CD4-positive, CD25-positive, alpha-beta regulatory T cell (primary cell): ENCODE data around the gene RTL10. TPM values are rescaled to one million over a fixed set of nuclear protein-coding genes. Genes with fewer than 3 reads are reported as not detected.

ENCODE experiments used
- ATAC-seq, 2 donors: fragments of 150-1000 bp; cut with Tn5 transposase; one replicate each; pipeline ENCODE4 v1.10.0; 2021; ENCODE audit warnings: low read depth in 2 of 2, moderate number of reproducible peaks in 2 of 2, moderate library complexity in 1 of 2
- DNase-seq, 3 donors: peaks; one replicate each; pipeline versions ENCODE4 v3.0.0 to v3.0.0-alpha.2; 2012 to 2022; ENCODE audit warnings: mixed read lengths in 1 of 3
- H3K27ac ChIP-seq: one replicate; pipeline ENCODE4 v1.7.0; 2013; ENCODE audit warnings: mild to moderate bottlenecking, low read length; ENCODE audit not compliant: insufficient read depth, poor library complexity, severe bottlenecking
- H3K27me3 ChIP-seq: one replicate; pipeline ENCODE4 v1.7.0; 2013; ENCODE audit warnings: low read length; ENCODE audit not compliant: control insufficient read depth, insufficient read depth
- H3K36me3 ChIP-seq: one replicate; pipeline ENCODE4 v1.7.0; 2013; ENCODE audit warnings: mild to moderate bottlenecking, low read length, moderate library complexity; ENCODE audit not compliant: control insufficient read depth, insufficient read depth
- H3K4me1 ChIP-seq: 2 replicates; pipeline ENCODE4 v1.7.0; 2013; ENCODE audit warnings: mild to moderate bottlenecking, low read length; ENCODE audit not compliant: insufficient read depth, control insufficient read depth, poor library complexity, severe bottlenecking
- H3K4me3 ChIP-seq: one replicate; pipeline ENCODE4 v1.7.0; 2013; ENCODE audit warnings: low read depth, mild to moderate bottlenecking, low read length, moderate library complexity
- H3K9me3 ChIP-seq, 2 experiments: 1 replicate in 1 of 2; 2 replicates in 1 of 2; pipeline ENCODE4 v1.7.0; 2013; ENCODE audit warnings: low read length in 2 of 2, mild to moderate bottlenecking in 1 of 2, moderate library complexity in 1 of 2; ENCODE audit not compliant: control insufficient read depth in 2 of 2
- H3K27ac Mint-ChIP-seq, 3 donors: one replicate each; pipeline ENCODE4 v1.8.0; 2020 to 2022; ENCODE audit warnings: mild to moderate bottlenecking in 3 of 3, mixed read lengths in 3 of 3, moderate library complexity in 2 of 3
- H3K27me3 Mint-ChIP-seq: one replicate; pipeline ENCODE4 v1.8.0; 2022; ENCODE audit warnings: mild to moderate bottlenecking, mixed read lengths
- H3K36me3 Mint-ChIP-seq: one replicate; pipeline ENCODE4 v1.8.0; 2020; ENCODE audit warnings: mixed read lengths
- H3K4me1 Mint-ChIP-seq, 4 donors: one replicate each; pipeline ENCODE4 v1.8.0; 2020 to 2022; ENCODE audit warnings: mixed read lengths in 4 of 4, mild to moderate bottlenecking in 1 of 4
- H3K4me3 Mint-ChIP-seq, 4 donors: one replicate each; pipeline ENCODE4 v1.8.0; 2020 to 2022; ENCODE audit warnings: mild to moderate bottlenecking in 4 of 4, mixed read lengths in 4 of 4, moderate library complexity in 3 of 4
- H3K9me3 Mint-ChIP-seq, 7 donors: one replicate each; pipeline ENCODE4 v1.8.0; 2020 to 2022; ENCODE audit warnings: mixed read lengths in 7 of 7, mild to moderate bottlenecking in 3 of 7, moderate library complexity in 2 of 7
- polyA plus RNA-seq, 4 donors: library from polyadenylated mRNA; unstranded; fragments of 300-500 nt; fragmentation: Illumina TruSeq; gene quantifications; one replicate each; pipeline ENCODE4 v1.2.3, GENCODE V29; 2021
- total RNA-seq: library from RNA; stranded (reverse); gene quantifications from one replicate; pipeline ENCODE4 v1.2.3, GENCODE V29; 2022

RTL10 gene
- total and polyA plus RNA-seq, 5 donors from 2014 or later = 7.5 to 18.8 (median 12.2) TPM

GRCh38 chr22:19814428-19814827, 40.2 kb downstream of the RTL10 start:
- no peak for DNase-seq
- Histone ChIP-seq H3K4me3 (no peak overlapping the region), H3K27ac (no peak overlapping the region), H3K36me3 (peaks cover 4% of the 10 kb centered on the region), H3K9me3 (no peaks in the 10 kb centered on the region), H3K27me3 (no peaks in the 10 kb centered on the region), H3K4me1 (peaks cover 10% of the 10 kb centered on the region)
- ATAC-seq = no peak
- no peaks in the 10 kb centered on the region for H3K9me3 Mint-ChIP-seq
- H3K27me3 Mint-ChIP-seq = no peaks in the 10 kb centered on the region
- H3K4me3 Mint-ChIP-seq = no peak overlapping the region
- H3K27ac Mint-ChIP-seq = peak overlapping the region in 1 of 3 donors; percentile 55
- peaks cover 6% of the 10 kb centered on the region for H3K36me3 Mint-ChIP-seq
- H3K4me1 Mint-ChIP-seq = peaks cover 0 to 22% (median 2%) of the 10 kb centered on the region in 4 donors

DNA sequence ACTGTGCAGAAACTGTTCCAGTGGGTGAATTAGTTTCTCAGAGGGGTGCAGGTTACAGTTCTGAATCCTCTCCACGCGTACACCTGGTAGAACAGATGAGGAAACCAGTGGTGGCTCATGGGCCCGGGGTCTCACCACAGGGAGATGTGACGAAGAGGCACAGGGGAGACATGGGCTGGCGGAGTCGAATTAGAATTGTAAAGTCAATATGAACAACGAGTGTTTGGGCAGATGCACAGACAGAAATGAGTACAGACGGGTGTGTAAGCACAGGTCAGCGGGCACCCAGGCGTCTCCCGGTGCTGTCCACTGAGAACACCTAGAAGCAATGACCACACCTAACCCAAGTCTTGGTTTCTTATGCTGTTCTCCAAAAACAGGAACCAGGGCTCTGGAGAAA, 41.8 kb downstream of the RTL10 start:
- Histone ChIP-seq H3K9me3 (no peaks in the 10 kb centered on the region), H3K4me1 (peaks cover 10% of the 10 kb centered on the region), H3K27me3 (no peaks in the 10 kb centered on the region), H3K4me3 (no peak overlapping the region), H3K27ac (no peak overlapping the region), H3K36me3 (peaks cover 4% of the 10 kb centered on the region)
- H3K36me3 Mint-ChIP-seq = peaks cover 9% of the 10 kb centered on the region
- H3K4me3 Mint-ChIP-seq = no peak overlapping the region
- H3K4me1 Mint-ChIP-seq = peaks cover 0 to 26% (median 2%) of the 10 kb centered on the region in 4 donors
- H3K27ac Mint-ChIP-seq = peak overlapping the region in 1 of 3 donors; percentile 25
- DNase-seq = no peak
- no peak for ATAC-seq
- H3K9me3 Mint-ChIP-seq = no peaks in the 10 kb centered on the region
- H3K27me3 Mint-ChIP-seq = no peaks in the 10 kb centered on the region

DNA sequence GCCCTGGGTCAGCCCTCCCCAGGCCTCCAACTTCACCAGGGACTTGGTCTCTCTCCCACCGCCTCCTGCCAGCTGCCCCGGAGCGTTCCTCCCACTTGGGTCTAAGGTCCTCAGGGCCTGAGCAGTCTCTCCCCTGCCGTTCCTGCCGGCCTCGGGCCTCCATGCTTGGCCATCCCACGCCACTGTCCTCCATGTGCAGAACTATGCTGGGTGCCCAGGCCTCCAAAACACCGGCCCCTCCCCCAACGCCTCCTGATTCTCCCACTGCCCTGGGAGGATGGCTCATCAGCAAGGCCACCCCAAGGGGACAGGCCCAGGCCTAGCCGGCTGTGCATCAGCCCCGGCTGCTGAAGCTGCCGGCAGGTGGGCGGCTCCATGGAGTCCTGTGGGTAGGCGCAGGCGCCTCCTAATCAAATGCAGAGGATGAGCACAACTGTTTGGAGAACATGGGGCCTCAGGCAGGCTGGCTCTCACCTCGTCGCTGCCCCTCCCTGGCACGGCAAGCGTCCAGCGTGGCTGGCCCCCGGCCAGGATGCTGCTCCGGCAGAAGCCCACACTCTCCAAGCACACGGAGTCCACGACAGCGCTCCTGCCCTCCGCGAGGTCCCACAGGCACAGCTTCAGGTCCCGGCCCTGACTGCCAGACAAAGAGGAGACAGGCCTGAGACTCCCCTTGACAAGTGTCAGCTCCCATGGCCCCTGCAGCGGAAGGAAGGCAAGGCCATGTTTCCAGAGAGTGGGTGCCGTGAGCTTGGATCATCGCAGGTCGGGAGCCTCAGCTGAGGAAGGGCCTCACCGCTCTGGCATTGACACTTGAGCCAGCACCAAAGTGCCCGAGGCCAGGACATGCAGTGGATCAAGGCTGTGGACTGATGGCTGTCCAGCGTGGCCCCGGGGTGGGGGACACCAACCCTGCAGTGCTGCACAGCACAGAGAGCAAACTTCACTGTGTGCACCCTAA, 42.6 kb downstream of the RTL10 start:
- Mint-ChIP-seq H3K4me3 (no peak overlapping the region), H3K36me3 (peaks cover 9% of the 10 kb centered on the region), H3K4me1 (peaks cover 0 to 26% (median 2%) of the 10 kb centered on the region in 4 donors), H3K27ac (peak overlapping the region in 1 of 3 donors; percentile 25), H3K27me3 (no peaks in the 10 kb centered on the region), H3K9me3 (no peaks in the 10 kb centered on the region)
- no peaks in the 10 kb centered on the region for H3K9me3 ChIP-seq
- DNase-seq = no peak
- H3K4me3 ChIP-seq = no peak overlapping the region
- peaks cover 10% of the 10 kb centered on the region for H3K4me1 ChIP-seq
- H3K36me3 ChIP-seq = peaks cover 4% of the 10 kb centered on the region
- H3K27ac ChIP-seq = no peak overlapping the region
- ATAC-seq = no peak
- no peaks in the 10 kb centered on the region for H3K27me3 ChIP-seq

DNA sequence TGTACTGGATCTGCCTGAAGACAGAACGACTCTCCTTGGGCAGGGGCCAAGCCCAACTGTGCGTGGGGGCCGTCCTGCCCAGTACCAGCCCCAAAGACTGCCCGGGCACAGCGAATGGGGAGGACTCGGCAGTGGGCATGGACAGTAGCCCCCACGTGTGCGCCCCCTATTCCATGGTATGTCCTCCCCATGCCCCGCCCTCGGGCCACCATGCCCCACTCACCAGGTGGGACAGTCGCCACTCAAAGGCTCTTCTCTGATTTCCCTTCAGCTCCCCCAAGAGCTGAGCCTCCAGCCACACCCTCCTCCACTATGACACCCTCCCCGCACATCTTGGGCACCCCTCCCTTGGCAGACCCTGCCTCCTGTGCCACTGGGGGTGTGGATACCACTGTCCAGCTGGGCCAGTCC, 43.5 kb downstream of the RTL10 start:
- Mint-ChIP-seq H3K27me3 (no peaks in the 10 kb centered on the region), H3K36me3 (peaks cover 9% of the 10 kb centered on the region), H3K27ac (peak overlapping the region; percentile 48 to 78 (median 66)), H3K4me1 (peaks cover 0 to 26% (median 1%) of the 10 kb centered on the region in 4 donors), H3K9me3 (no peaks in the 10 kb centered on the region), H3K4me3 (no peak overlapping the region)
- no peaks in the 10 kb centered on the region for H3K27me3 ChIP-seq
- H3K27ac ChIP-seq = no peak overlapping the region
- peaks cover 4% of the 10 kb centered on the region for H3K36me3 ChIP-seq
- no peak overlapping the region for H3K4me3 ChIP-seq
- no peak for ATAC-seq
- DNase-seq = no peak
- no peaks in the 10 kb centered on the region for H3K9me3 ChIP-seq
- peaks cover 10% of the 10 kb centered on the region for H3K4me1 ChIP-seq

DNA sequence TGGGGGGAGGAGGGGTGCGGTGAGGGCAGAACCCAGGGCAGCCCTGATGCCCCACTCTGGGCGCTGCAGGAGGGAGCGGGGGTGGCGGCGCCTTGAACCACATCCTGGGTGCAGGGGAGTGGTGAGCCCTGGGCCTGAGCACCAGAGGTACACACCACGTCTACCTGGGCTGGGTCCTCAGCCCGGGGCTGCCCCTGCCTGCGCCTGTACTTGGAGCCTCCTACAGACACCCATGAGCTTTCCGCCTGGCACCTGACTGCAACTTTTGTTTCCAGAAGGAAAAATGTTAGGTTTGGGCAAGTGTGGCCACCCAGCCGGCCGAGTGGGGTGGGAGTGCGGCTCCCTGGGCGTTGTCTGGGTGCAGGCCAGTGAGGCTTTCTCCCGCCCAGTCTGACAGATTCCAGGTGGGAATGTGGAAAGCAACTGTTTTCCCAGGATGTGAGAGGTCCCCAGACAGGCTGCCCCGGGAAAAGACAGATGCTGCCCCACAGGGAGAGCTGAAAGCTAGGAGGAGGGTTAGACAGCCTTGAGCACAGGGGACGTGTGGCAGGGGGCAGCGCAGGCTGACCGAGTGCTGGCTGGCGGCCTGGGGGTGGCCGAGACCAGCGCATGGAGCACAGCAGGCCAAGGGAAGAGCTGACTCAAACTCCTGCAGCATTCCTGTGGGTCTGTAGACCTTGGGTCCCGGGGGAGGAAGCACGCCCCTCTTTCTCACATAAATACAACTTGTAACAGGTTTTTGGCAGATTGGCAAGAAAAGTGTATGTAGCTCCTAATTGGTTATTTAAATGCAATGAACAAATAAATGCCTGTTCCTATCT, 44.1 kb downstream of the RTL10 start:
- Mint-ChIP-seq H3K27me3 (no peaks in the 10 kb centered on the region), H3K27ac (peak overlapping the region; percentile 48 to 78 (median 66)), H3K4me1 (peaks cover 0 to 24% (median 0%) of the 10 kb centered on the region in 4 donors), H3K9me3 (no peaks in the 10 kb centered on the region), H3K4me3 (no peak overlapping the region), H3K36me3 (peaks cover 9% of the 10 kb centered on the region)
- no peak overlapping the region for H3K27ac ChIP-seq
- peak; percentile 74 to 88 for ATAC-seq
- H3K36me3 ChIP-seq = peaks cover 4% of the 10 kb centered on the region
- peaks cover 10% of the 10 kb centered on the region for H3K4me1 ChIP-seq
- no peaks in the 10 kb centered on the region for H3K9me3 ChIP-seq
- no peak overlapping the region for H3K4me3 ChIP-seq
- DNase-seq = peak in 2 of 3 donors; percentile 46 to 74
- H3K27me3 ChIP-seq = no peaks in the 10 kb centered on the region

GRCh38 chr22:19809741-19810140, 44.9 kb downstream of the RTL10 start:
- no peak for ATAC-seq
- H3K4me3 Mint-ChIP-seq = no peak overlapping the region
- no peaks in the 10 kb centered on the region for H3K9me3 Mint-ChIP-seq
- no peak for DNase-seq
- peak overlapping the region in 2 of 3 donors; percentile 25 to 78 for H3K27ac Mint-ChIP-seq
- Histone ChIP-seq H3K4me1 (peaks cover 10% of the 10 kb centered on the region), H3K4me3 (no peak overlapping the region), H3K9me3 (no peaks in the 10 kb centered on the region), H3K36me3 (peaks cover 4% of the 10 kb centered on the region), H3K27me3 (no peaks in the 10 kb centered on the region), H3K27ac (no peak overlapping the region)
- no peaks in the 10 kb centered on the region for H3K27me3 Mint-ChIP-seq
- H3K36me3 Mint-ChIP-seq = peaks cover 9% of the 10 kb centered on the region
- H3K4me1 Mint-ChIP-seq = peaks cover 0 to 24% (median 0%) of the 10 kb centered on the region in 4 donors

DNA sequence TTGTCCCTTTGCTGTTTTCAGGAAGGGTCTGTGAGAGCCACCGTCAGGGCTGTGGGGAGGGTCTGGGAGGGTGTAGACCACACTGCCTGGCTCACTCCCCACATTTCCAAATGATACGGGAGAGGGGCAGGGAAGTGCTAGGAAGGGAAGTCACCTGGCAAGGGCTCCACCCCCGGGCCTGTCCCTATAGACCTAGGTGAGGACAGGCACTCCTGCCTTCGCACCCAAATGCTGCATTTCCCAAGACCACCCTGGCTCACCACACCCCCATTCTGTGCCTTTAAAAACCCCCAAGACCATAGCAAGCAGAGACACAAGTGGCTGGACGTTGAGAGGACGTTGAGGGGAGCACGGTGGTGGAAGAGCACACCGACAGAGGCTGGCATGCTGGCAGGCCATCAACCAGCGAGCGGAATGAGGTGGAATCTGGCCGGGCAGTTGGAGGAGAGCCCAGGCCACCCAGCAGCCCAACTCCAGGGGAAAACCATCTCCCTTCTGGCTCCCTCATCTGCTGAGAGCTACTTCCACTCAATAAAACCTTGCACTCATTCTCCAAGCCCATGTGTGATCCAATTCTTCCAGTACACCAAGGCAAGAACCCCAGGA, 45.7 kb downstream of the RTL10 start:
- Mint-ChIP-seq H3K4me3 (no peak overlapping the region), H3K9me3 (no peaks in the 10 kb centered on the region), H3K27me3 (no peaks in the 10 kb centered on the region), H3K27ac (peak overlapping the region in 1 of 3 donors; percentile 75), H3K4me1 (peaks cover 0 to 24% (median 0%) of the 10 kb centered on the region in 4 donors), H3K36me3 (peaks cover 9% of the 10 kb centered on the region)
- Histone ChIP-seq H3K4me1 (peaks cover 10% of the 10 kb centered on the region), H3K27ac (no peak overlapping the region), H3K27me3 (no peaks in the 10 kb centered on the region), H3K4me3 (no peak overlapping the region), H3K9me3 (no peaks in the 10 kb centered on the region), H3K36me3 (peaks cover 3% of the 10 kb centered on the region)
- ATAC-seq (no peak), DNase-seq (no peak)
